ENCODE measurements around the gene FCN1.

DNA sequence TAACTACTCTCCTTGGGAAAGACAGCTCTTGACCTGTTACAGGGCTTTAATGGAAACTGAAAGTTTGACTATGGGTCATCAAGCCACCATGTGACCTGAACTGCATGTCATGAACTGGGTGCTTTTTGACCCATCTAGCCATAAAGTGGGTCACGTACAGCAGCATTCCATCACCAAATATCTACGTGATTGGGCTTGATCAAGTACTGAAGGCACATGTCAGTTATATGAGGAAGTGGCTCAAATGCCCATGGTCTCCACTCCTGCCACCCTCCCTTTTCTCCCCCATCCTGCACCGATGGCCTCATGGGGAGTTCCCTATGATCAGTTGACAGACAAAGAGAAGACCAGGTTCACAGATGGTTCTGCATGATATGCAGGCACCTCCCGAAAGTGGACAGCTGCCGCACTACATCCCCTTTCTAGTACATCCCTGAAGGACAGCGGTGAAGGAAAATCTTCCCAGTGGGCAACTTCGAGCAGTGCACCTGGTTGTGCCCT, 7.3 kb upstream of the FCN1 start:
- no peak for TF ChIP-seq ZNF384 (IDR thresholded peaks at IDR 0.05; ENCODE audit: borderline replicate concordance, low read depth, low read length)
- no peak for TF ChIP-seq POLR2A (IDR thresholded peaks at IDR 0.05; ENCODE audit: low read depth, low read length)
- TF ChIP-seq CTCF (IDR thresholded peaks at IDR 0.05 in 2 of 3, conservative IDR thresholded peaks at IDR 0.05 in 1 of 3; ENCODE audit: control insufficient read depth in 2 of 3, extremely low read depth in 1 of 3, insufficient read depth in 1 of 3, low read depth in 3 of 3, low read length in 3 of 3): no peak
- TF ChIP-seq RAD21 (IDR thresholded peaks at IDR 0.05; ENCODE audit: insufficient read depth, low read depth, low read length): no peak
- no peak for TF ChIP-seq ESRRA (IDR thresholded peaks at IDR 0.05; ENCODE audit: low read length)
- no peak for TF ChIP-seq RCOR1 (conservative IDR thresholded peaks at IDR 0.05; ENCODE audit: low read depth, low read length)
- TF ChIP-seq MYC (IDR thresholded peaks at IDR 0.05; ENCODE audit: insufficient read depth, insufficient read length, insufficient replicate concordance, low read length, severe bottlenecking): no peak

All from GM12878 (cell line).